ENCODE data around the gene ARID3C. TPM values are rescaled to one million over a fixed set of nuclear protein-coding genes. Genes with fewer than 3 reads are reported as not detected.

Gene ARID3C
- total RNA-seq, 2 donors from 2014 or later: not detected

DNA sequence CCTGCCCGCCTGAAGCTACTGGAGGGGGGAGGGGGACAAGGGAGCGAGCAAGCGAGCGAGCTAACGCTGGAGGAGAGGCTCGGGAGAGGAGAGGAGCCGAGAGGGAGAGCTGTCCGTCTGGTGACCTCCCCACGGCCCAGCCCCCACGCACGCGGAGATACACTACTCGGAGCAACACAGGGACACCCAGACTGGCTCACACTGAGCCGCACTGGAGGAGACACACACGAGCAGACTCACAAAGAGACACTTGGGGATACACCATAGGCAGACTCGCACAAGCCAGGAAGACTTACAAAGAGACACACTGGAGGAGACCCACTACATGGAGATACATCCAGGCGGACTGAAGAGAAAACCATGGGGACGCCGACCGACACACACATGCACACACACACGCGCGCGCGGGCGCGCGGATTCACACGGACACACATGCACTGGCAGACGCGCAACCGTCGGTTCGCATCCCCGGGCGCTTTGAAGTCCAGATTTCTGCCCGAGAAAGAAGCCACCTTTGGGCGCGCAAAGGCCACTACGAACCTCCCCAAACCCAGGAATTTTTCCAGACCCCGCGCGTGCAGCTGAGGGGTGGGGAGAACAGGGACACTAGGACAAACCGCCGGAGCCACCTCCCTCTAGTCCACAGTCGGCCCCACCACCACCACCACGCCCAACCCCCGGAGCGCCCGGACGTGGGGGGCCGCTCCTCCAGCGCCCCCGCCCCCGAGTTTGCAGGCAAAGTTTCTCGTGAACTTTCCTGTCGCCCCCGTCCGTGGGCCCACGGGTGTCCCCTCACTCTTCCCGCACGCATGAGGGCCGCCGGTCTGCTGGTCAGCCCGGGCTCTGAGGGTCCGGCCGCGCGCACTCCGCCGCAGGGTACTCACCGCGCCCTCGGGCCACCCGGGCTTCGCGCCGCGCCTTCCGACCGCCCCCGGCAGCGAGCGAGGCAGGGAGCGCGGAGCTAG lies 39.9 kb downstream of the ARID3C start:
- ATAC-seq (peak in 1 of 2 donors; percentile 1), DNase-seq (no peak)
- intact Hi-C loops (cut with DNase I): no loop called here

DNA sequence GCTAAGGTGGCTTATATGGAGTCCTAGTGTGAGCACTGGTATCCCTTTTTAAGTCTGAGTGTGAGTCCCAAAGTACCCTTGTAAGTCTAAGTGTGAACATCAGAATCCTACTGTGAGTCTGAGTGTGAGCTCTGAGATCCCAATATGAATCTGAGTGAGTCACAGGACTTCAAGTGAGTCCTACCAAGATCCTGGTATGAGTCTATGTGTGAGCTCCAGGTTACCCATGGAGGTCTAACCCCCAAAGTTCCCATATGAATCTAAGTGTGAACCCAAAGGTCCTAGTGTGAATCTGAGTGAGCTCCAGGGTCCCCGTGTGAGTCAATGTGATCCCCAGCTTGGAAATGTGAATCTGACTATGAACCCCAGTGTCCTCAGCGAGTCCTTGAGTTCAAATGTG lies 41.6 kb downstream of the ARID3C start:
- no peak for DNase-seq
- no peak for ATAC-seq
- intact Hi-C loops (cut with DNase I): no loop called here

DNA sequence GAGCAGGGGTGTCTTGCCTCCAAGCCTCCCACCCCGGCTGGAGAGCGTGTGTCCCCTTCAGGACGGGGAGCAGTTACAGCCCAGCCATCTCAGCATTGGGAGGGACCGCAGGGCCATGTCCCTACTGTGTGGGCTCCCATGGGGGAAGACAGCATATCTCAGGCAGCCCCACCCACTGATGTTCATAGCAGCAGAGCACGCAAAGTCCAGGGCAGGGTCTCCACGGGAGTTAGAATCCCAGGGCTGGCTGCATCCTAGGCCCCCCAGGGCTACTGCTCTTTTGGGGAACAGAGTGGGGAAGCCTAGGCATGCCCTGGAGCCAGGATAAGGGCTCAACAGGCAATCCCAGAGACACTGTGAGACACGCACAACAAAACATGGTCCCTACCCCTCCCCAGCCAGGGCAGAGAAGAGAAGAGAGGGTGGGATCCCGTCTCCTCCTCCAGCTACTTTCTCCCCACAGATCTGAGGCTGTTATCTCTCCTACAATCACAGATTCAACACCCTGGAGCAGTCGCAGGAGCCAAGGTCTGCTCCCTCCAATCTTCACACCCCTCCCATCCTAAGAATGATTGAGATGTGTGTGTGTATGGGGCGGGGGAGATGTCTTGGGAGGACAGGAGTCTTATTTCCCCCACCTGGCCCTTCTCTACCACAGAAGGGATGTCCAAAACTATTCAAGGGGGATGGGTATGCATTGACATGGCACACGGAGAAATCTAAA lies 42.8 kb downstream of the ARID3C start:
- ATAC-seq: no peak
- intact Hi-C loops (cut with DNase I): no loop called here
- no peak for DNase-seq

DNA sequence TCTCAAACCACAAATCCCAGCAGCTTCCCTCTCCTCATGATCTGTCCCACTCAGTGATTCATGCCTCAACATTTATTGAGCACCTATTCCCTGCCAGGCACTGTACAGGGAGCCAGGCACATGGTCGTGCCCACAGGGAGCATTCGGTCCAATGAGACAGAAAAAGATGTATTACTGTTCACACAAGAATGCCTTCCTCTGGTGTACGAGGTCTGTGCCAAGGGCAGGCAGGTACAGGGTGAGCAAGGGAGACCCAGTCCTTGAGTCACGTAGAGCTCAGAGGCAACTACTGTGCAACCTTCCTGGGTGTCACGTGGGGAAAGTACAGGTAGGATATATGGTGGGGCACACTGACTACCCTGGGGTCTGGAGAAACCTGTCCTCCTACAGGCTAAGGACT lies 43.9 kb downstream of the ARID3C start:
- DNase-seq (no peak), ATAC-seq (no peak)
- intact Hi-C loops (cut with DNase I): no loop called here

DNA sequence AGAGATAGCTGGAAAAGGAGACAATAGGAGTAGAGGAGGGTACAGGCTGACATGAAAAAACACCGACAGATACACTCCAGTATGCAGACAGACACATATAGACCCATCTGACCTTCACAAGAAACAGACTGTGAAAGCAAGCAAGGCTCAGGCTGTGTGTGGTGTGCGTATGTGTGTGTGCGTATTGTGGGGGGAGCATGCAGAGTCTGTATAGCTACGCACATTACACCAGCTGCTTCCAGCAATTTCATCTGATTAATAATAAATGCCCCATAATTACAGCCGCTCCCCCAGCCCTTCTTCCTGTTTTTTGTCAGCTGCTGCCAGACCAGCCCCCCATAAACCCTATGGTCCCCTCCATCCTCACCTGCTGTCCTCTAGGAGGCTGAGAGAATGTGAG lies 46.1 kb downstream of the ARID3C start:
- no peak for DNase-seq
- intact Hi-C loops (cut with DNase I): no loop called here
- no peak for ATAC-seq

DNA sequence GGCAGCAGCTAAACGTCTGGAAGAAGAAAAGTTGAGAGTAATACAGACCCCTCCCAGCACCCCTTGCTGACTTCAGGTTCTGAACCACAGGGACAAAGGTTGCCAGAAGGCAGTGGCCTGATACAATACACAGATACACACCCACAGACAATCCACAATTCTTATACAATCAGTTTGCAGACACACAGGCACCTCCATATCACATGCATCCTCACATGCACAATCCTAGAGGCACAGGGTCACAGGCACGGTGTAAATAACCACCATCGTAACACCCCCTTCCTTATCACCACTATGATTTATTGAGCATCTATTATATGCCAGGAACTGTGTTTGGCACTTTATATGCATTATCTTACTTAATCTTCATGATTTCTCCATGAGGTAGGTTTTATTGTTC lies 47.5 kb downstream of the ARID3C start:
- intact Hi-C loops (cut with DNase I): no loop called here
- no peak for ATAC-seq
- no peak for DNase-seq

DNA sequence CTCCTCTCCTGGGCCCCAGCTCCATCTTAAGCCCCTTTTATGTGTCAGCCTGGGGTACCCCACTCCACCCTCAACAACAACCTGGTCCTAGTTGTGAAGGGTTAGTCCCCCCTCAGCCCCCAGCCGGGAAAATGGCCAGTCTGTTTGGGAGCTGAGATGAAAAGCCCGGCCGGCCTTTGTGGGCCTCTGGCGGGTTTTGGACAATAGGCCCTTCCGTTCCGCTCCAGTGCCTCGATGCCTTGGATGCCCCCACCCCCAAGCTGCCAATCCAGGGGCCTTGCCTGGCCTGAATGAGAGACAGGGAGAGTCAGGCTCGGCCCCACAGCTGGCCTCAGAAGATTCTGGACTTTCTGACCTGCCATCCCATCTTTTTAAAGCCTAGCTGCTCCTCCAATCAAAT lies 48.5 kb downstream of the ARID3C start:
- intact Hi-C loops (cut with DNase I): no loop called here
- DNase-seq (no peak), ATAC-seq (no peak)

DNA sequence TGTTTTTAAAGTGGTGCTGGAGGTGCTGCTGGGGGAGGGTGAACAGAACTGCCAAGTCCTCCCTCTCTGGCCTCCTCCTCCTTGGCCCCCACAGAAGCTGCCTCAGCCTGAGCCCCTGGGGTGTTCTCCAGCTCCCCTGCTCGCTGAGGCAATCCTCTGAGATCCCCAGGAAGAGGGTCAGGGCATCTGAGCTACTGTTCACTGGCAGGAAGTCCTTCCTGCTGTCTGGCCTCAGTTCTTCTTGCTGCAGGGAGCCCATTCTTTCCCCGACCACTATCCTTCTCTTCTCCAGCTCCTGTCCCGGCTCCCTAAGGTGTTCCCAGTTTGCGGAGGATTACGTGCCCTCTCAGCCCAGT lies 49.1 kb downstream of the ARID3C start:
- peak in 1 of 2 donors; percentile 23 for ATAC-seq
- intact Hi-C loops (cut with DNase I): no loop called here
- DNase-seq: no peak

DNA sequence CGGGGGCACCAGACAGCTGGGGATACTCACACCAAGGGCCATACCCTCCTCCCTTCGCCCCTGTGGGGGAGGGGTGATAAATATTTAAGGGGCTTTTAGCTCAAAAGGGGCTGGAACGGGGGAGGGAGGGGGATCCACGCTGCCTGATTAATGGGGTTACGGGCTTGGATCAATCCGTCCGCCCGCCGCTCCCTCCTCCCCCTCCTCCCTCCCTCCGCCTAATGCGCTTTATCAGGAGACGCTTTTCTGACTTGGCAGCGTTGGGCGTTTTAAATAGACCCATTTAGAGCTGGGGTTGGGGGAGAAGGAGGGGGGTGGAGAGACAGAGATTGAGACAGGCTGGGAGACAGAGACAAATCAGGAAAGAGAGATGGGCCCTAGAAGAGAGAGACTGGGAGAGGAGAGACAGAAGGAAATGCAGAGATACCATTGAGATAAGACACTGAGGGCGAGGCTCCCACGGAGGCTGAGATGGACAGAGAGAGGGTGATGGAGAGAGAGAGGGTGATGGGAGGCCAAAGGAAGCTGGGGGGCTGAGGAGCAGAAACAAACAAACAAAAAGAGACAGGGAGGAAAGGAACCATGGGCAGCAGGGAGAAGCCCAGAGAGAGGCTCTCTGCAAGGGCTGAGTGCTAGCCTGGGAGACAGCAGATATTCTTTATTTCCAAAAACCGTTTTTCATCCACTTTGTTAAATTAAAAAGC lies 49.6 kb downstream of the ARID3C start:
- intact Hi-C loops (cut with DNase I): no loop called here
- DNase-seq (no peak), ATAC-seq (peak; percentile 63 to 73)

DNA sequence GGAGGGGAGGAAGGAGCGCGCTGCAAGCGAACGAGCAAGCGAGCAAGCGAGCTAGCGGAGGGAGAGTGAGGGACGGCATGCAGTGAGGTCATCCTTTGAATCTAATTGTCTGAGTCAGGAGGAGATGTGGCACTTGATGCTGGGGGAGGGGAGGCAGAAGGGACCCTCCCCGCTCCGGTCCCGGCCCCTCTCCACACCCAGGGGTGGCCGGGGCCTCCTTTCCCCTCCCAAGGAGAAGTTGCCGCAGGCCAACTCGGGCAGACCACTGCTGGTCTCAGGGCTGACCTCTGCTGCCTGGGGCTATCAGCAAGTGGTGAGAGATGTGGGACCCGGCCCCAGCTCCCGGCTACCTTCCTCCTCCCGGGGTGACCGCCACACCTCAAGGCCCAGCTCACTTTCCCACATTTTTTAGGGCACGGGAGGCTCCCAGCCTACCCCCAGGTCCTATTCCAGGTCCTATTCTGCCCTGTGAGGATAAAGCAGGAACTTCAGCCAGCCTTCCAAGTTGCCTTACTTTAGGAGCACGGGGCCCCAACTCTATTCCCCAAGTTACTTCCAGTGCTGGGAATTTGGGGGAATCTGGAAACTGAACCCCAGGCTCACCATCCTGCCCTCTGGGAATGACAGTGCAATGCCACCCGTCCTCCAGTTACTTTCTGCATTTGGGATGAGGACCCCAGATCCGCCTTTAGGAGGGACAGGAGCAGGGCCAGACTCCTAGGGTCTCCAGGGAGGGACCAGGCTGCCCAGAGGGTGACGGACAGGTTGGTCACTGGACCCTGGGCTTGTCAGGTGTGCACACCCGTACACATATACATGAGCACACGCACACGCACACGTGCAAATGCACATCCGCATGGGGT lies 50.4 kb downstream of the ARID3C start:
- no peak for DNase-seq
- ATAC-seq: peak; percentile 61 to 73
- intact Hi-C loops (cut with DNase I): no loop called here

DNA sequence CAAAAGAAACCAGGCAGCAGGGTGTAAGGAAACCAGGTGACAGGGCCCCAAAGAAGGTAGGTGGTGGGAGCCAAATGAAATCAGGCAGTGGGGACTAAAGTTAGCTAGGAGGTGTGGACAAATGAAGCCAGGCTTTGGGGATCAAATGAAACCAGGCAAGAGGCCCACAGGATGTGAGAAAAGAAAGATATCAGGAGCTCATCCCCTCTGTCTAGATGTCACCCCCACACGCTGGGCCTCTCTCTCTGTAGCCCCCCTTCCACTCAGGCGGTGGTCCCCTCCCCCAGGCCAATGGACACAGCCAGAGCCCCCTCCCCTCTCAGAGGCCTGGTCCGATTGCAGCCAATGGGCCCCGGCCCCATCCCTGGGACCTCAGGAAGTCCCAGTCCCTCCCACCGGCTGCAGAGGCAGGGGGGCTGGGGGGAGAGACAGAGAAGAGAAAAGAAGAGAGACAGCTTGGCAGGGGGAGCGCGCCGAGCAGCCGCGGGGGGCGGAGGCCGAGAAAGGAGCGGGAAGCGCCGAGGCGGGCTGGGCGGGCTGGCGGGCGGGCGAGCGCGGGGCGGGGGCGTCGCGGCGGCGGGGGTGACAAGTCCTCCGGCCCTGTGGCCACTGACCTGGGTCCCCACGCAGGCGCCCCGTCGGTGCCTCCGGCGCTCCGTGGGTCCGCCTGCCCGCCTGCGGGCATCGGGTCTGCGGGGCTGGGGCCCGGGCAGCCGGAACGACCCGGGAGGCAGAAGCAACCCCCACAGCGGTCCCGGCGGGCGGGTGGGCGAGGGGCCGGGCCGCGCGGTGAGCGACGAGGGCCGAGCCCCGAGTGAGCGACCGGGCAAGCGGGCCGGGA lies 51.2 kb downstream of the ARID3C start:
- intact Hi-C loops (cut with DNase I): no loop called here
- DNase-seq (no peak), ATAC-seq (peak; percentile 2 to 19)

DNA sequence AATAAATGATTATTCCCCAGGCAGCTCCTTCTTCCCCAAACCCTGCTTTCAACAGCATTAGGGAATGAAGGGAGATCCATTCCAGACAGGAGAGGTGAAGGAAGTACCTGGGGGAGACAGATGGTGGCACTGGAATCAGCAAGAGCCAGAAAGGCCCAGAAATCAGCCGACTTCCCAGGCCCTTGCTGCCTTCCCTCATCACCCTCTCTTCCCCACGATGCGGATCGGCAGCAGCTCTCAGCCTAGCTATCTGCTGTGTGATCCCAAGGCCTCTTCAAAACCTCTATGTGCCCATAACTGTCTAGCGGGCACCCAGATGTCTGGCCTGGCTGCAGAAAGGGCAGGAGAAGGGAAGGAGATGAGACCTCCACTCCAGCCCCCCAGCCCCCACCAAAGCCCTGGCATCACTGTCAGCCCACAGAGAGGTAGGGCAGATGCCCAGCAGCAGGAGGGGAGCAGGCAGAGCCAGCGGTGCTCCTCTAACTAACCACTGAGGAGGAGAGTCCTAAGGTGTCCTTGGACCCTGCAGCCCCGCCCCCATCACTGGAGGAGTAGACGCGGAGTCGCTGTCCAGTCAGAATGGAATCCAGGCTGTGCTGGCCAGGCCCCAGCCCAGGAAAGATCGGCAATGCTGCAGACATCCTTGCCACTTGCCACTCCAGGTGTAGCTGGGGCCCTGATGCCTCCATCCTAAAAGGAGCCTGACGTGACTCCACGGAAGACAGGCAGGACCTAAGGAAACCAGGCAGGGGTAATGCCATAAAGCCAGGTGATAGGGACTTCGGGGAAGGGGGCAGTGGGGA lies 52.1 kb downstream of the ARID3C start:
- ATAC-seq (peak in 1 of 2 donors; percentile 48), DNase-seq (no peak)
- intact Hi-C loops (cut with DNase I): no loop called here

DNA sequence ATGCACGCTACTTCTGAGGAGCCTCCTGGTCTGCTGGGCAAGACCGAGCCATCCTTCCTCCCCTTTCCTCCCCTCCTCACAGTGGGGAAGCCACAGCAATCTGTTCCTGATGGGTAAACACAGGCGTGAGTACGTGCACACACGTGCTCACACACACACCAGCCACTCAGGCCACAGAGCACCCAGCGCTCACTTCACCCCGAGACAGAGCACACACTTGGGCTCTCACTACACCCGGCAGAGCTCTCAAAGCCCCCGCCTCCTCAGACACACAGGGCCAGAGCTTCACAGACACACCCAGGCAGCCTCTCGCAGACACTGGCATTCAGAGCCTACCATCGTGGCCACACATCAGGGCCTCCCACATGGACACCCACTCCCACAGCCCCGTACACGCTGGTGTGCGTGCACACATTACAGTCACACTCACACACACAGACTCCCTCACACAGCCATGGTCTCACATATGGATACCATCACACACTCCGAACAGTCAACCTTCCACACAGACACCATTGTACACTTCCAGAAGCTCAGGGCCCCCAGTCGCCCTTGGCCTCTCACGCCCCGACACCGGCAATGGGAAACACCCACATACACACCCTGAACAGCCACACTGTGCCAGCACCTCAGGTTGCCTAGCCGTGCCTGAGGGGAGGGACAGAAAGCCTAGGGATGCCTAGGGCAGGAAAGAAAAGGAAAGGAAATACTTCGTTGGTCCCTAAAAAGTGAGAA lies 52.8 kb downstream of the ARID3C start:
- DNase-seq (no peak), ATAC-seq (no peak)
- intact Hi-C loops (cut with DNase I): no loop called here

DNA sequence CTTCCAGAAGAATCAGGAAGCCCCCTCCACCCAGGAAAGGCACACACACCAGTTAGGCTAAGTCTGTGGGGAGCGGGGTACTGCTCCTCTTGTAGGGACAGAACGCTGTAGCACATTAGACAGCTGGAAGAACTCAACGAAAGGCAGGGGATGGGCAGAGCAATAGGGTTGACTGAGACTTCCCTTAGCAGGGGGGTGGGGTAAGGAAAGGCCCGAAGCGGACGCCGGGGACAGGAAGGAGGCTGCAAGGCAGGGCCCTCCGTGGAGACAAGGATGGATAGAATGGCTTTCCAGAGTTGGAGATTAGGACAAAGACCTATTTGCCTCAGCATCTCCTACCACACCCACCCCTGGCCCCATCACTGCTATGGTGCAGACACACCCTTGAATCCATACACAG lies 53.6 kb downstream of the ARID3C start:
- intact Hi-C loops (cut with DNase I): no loop called here
- no peak for ATAC-seq
- DNase-seq: no peak

DNA sequence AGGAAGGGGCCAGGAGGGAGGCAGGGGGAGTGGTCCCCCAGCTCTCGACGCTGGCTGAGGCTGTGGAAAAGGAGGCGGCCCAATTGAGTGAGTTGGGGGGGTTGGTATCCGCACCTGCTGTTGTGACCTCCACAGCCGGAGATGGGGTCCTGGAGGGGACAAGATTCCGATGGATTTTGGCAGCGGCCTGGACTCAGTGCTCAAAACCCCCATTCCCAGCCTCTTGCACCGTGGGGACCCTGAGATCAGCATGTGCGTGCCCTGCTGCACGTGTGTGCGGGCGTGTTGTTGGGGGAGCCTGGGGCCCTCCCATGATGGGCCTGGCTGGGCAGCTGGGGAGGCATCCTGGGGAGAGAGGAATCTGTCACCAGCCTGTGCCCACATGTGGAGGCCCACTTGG lies 54.3 kb downstream of the ARID3C start:
- intact Hi-C loops (cut with DNase I): no loop called here
- ATAC-seq: no peak
- DNase-seq: no peak

DNA sequence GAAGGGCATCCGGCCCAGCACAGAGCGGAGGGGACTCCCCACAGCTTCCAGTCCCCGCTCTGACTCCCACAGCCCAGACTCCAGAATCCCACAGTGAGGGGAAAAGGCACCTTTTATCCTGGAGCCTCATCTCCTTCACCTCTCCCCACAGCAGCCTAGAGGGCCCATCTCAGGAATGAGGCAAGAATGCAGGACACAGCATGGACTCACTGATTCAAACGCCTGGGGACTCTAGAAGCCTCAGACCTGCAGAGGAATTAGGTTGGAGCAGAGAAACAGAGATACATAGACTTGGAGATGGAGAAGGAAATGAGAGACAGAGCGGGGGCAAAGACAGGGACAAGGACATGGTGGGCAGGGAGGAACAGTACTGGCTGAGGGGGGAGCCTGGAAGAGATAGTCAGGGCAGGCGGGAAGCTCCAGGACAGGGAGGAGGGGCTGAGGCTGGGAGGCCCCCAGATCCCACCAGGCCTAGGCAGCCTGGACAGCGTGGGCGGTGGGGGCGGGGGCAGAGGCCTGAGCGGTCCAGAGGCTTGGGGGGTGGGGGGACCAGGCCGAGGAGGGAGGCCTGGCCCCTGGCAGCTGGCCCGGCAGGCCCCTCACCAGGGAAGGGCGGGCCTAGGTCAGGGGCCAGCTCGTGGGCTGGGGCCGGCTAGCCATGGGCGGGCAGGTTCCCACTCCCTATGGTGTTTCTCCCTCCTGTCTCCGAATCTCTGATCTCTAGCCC lies 55.1 kb downstream of the ARID3C start:
- DNase-seq: no peak
- no peak for ATAC-seq
- intact Hi-C loops (cut with DNase I): no loop called here
